GM12878 (cell line): ENCODE results near the gene CDCP2.

Source experiments
- CBFB ChIP-seq: IDR thresholded peaks from 2 replicates; pipeline ENCODE4 v1.6.1; 2016; ENCODE audit warnings: antibody characterized with exemption, low read depth
- CTCF ChIP-seq, 3 experiments: IDR thresholded peaks in 2 of 3; conservative IDR thresholded peaks in 1 of 3; 2 replicates each; pipeline ENCODE4 v1.5.1; 2011; ENCODE audit warnings: low read depth in 3 of 3, low read length in 3 of 3, mild to moderate bottlenecking in 3 of 3, control low read depth in 2 of 3, moderate library complexity in 2 of 3, inconsistent platforms in 1 of 3, mixed read lengths in 1 of 3; ENCODE audit not compliant: control insufficient read depth in 2 of 3, insufficient read depth in 1 of 3; ENCODE audit errors: extremely low read depth in 1 of 3
- RCOR1 ChIP-seq: conservative IDR thresholded peaks from 2 replicates; pipeline ENCODE4 v1.6.1; 2012; ENCODE audit warnings: low read depth, low read length, improper control_type of control experiment
- REST ChIP-seq: IDR thresholded peaks from 2 replicates; pipeline ENCODE4 v1.6.1; 2012; ENCODE audit warnings: mild to moderate bottlenecking, low read depth, low read length
- SMARCA5 ChIP-seq: fragments of 450-650 bp; IDR thresholded peaks from 2 replicates; pipeline ENCODE4 v1.6.1; 2017; ENCODE audit warnings: mild to moderate bottlenecking
- ZNF274 ChIP-seq: IDR thresholded peaks from one replicate; pipeline ENCODE4 v1.8.0; 2011; ENCODE audit not compliant: insufficient read length, insufficient read depth
- ZNF687 ChIP-seq: fragments of 450-650 bp; IDR thresholded peaks from 2 replicates; pipeline ENCODE4 v1.6.1; 2017; ENCODE audit warnings: mild to moderate bottlenecking, moderate library complexity
- ZSCAN29 ChIP-seq: fragments of 450-650 bp; IDR thresholded peaks from 2 replicates; pipeline ENCODE4 v1.6.1; 2017; ENCODE audit warnings: mild to moderate bottlenecking, moderate library complexity

- TF ChIP-seq CTCF (IDR thresholded peaks at IDR 0.05 in 2 of 3, conservative IDR thresholded peaks at IDR 0.05 in 1 of 3; ENCODE audit: control insufficient read depth in 2 of 3, extremely low read depth in 1 of 3, insufficient read depth in 1 of 3, low read depth in 3 of 3, low read length in 3 of 3) (no peak), RCOR1 (no peak), ZNF274 (no peak), CBFB (no peak), ZSCAN29 (no peak), SMARCA5 (no peak), ZNF687 (no peak), REST (no peak)
Observed at GRCh38 chr1:54163573-54163972, 10.8 kb upstream of the CDCP2 start.
